NCI-H1694 (cell line): ENCODE results near the gene VAV2.
"Not testable (repeated sequence)": the region's sequence is repeated elsewhere in the genome, so short reads cannot be mapped to it uniquely, and the experiment has no call there.

Source experiments
- DNase-seq: peaks from one replicate; lab custom pipeline; 2025; lab: John Stamatoyannopoulos, UW

Gene VAV2

DNA sequence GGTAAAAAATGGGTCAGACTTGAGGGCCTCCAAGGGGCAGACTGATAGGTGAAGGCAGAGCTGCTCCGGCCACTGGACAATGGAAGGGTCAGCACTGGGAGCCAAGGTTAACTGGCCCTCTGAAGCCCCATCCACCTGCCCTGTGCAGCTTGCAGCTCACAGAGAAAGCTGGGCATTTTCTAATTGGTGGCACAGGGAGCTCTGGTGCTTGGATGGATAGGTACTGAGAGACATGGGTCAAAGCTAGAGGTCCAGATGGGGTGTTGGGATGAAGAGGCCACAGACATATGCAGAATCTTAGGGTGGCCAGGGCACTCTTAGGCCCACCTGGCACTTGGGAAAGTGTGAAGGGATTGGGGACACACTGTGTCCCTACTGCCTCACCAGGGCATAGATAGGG lies 224.5 kb downstream of the VAV2 start:
- no peak for DNase-seq

GRCh38 chr9:133767008-133767407 lies 225.1 kb downstream of the VAV2 start:
- no peak for DNase-seq

DNA sequence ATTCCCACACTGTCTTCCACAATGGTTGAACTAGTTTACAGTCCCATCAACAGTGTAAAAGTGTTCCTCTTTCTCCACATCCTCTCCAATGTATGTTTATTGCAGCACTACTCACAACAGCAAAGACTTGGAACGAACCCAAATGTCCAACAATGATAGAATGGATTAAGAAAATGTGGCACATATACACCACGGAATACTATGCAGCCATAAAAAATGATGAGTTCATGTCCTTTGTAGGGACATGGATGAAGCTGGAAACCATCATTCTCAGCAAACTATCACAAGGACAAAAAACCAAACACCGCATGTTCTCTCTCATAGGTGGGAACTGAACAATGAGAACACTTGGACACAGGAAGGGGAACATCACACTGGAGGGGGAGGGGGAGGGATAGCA lies 225.9 kb downstream of the VAV2 start:
- DNase-seq, result not testable (repeated sequence)

DNA sequence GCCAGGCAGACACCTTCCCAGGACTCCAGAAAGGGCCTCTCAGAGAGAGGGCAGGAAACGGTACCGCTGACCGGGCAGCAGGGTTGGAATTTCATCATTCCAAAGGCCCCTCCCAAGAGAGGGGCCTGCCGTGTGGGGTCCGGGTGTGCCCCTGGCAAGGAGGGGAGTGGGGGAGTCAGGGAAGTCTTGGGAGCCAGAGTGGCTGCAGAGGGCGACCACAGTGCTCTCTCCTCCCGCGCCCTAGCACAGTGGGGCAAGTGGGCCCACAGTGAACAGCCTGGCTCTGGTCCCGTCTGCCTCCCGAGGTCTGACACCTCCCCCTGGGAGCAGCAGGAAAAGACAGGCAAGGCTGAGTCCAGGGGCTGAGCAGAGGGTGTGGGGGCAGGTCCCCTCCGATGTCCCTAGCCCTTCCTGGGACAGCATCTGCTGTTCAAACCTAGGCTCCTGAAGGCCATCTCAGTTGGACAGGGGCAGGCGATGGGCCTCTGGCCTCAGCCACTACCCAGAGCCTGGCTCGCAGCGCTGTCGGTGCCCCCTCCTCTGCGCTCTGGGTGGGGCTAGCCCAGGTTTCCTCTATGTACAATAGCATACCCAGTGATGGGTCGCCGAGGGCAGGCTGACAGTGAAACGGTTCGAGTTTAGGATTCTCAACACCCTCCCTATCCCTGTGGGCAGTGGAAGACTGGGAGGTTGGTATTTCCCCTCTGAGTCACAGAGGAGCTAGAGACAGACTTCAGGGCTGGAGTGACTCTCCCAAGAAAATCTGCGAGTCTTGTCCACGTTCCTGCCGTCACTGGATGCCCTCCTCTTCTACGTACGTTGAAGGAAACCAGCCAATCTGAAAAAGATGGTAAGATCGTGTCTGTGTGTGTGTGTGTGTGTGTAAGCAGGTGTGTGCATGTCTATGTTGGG lies 228.6 kb downstream of the VAV2 start:
- DNase-seq, result no peak

- no peak for DNase-seq
Observed at GRCh38 chr9:133762488-133763271, 229.4 kb downstream of the VAV2 start.

DNA sequence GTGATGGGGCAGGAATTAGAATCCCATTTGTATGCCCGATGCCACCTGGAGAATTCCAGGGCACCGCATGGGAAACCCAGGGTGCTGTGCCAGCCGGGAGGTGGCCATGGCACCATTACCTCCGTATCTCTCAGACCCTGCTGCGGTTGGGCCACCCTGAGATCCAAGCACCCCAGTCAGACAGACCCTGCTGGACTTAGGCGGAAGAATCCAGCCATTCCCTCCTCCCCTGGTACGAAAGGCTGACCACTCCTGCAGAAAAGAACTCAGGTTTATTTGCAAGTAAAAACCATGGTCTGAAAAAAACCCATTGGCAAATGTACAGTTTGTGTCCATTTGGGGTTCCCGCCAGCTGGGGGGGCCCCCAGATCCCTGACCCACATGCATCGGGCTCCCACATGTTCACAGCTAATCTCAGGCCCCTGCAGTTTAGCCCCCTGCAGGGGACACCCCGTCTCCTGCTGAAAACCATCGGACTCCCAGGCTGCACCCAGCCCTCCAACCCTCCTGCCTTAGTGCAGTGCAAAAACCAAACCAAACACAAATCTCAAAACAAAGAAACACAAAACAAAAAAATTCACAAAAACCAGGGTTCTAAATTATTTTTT lies 230.4 kb downstream of the VAV2 start:
- no peak for DNase-seq

GRCh38 chr9:133760713-133761290 lies 231.3 kb downstream of the VAV2 start:
- no peak for DNase-seq

DNA sequence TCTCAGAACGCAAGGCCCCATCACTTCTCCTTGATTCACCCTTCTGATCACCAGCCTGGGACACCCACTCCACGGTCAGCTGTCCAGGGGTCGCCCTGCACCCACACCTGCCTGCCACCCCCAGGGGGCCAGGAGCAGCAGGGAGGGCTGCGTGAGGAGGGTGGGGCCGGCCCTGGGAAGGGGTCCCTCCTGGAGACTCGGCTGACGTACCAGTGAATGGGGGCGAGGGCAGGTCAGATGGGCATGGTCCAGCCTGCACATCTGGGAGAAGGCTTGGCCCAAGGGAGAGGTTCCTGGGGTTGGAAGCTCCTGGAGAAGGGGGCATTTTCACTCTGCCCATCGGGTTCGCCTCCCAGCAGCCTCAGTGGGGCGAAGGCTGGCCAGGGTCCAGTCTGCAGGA lies 232.2 kb downstream of the VAV2 start:
- DNase-seq, result no peak

- no peak for DNase-seq
Observed at GRCh38 chr9:133759146-133759900, 232.8 kb downstream of the VAV2 start.

- DNase-seq, result no peak
Observed at GRCh38 chr9:133758228-133758627, 233.9 kb downstream of the VAV2 start.

- no peak for DNase-seq
Observed at GRCh38 chr9:133754688-133755227, 237.4 kb downstream of the VAV2 start.

DNA sequence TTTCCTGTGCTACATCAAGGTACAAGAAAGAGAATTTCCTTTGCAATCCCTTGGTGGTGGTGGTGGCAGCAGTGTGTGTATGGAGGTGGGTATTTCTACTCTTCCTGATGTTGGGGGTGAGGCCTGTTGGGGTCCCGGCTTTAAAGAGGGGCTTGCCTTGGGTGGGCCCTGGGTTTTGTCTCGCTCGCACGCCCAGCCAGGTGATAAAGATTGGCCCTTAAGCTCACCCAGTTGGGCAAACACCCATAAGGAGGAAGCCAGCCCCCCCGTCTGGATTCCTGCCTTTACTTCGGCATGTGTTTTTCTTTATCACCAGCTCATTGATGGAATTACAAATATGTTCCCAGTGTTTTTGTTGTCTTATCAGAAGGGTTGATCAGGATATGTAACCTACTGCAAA lies 237.9 kb downstream of the VAV2 start:
- no peak for DNase-seq

- DNase-seq, result no peak
Observed at GRCh38 chr9:133752739-133753446, 239.2 kb downstream of the VAV2 start.

GRCh38 chr9:133750982-133751649 lies 241.0 kb downstream of the VAV2 start:
- DNase-seq, result no peak

GRCh38 chr9:133747309-133747708 lies 244.8 kb downstream of the VAV2 start:
- no peak for DNase-seq

GRCh38 chr9:133744528-133744927 lies 247.6 kb downstream of the VAV2 start:
- not testable (repeated sequence) for DNase-seq

DNA sequence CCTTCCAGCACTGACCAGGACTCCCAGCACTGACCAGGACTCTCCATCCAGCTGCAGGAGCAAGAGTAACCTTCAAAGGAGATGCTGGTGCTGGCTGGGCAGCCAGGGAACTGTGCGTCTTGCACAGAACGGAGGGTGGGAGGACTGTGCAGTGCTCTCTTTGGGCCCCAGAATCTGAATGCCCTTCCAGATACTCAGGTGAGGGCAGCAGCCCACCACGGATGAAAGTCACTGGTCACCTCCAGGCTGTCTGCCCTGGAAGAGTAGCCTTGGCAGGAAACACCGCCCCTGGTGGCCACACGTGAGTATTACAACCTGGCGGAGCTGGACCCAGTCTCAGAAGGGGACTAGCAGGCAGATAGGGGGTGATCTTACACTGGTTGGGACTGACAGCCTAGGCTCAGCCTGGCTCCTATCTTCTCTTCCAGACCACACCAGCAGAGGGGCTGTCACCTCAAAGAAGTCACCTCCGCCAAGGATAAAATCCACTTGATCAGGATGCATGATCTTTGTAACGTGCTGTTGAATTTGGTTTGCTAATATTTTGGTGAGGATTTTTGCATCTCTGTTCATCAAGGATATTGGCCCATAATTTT lies 249.2 kb downstream of the VAV2 start:
- peak; percentile 76 for DNase-seq

DNA sequence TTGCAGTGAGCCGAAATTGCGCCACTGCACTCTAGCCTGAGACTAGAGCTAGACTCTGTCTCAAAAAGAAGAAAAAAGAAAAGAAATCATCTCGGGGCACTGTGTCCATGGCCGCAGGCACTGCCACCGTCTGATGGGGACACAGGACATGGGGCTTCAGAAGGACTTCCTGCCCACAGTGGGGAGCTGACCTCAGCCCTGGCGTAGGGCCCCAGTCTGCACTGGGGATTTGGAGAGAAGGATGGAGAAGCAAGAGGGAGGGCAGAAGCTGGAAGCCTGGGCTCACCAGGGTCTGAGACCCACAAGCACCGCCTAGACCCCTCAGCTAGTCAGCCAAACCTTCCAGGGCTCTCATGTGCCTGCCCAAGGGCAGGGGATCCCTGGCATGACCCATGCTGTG lies 249.9 kb downstream of the VAV2 start:
- no peak for DNase-seq

- no peak for DNase-seq
Observed at GRCh38 chr9:133741716-133742115, 250.4 kb downstream of the VAV2 start.

- DNase-seq, result no peak
Observed at GRCh38 chr9:133740911-133741310, 251.2 kb downstream of the VAV2 start.
